ENCODE measurements around the gene ASF1B.
"Not testable (repeated sequence)": the region's sequence is repeated elsewhere in the genome, so short reads cannot be mapped to it uniquely, and the experiment has no call there.

ASF1B gene

DNA sequence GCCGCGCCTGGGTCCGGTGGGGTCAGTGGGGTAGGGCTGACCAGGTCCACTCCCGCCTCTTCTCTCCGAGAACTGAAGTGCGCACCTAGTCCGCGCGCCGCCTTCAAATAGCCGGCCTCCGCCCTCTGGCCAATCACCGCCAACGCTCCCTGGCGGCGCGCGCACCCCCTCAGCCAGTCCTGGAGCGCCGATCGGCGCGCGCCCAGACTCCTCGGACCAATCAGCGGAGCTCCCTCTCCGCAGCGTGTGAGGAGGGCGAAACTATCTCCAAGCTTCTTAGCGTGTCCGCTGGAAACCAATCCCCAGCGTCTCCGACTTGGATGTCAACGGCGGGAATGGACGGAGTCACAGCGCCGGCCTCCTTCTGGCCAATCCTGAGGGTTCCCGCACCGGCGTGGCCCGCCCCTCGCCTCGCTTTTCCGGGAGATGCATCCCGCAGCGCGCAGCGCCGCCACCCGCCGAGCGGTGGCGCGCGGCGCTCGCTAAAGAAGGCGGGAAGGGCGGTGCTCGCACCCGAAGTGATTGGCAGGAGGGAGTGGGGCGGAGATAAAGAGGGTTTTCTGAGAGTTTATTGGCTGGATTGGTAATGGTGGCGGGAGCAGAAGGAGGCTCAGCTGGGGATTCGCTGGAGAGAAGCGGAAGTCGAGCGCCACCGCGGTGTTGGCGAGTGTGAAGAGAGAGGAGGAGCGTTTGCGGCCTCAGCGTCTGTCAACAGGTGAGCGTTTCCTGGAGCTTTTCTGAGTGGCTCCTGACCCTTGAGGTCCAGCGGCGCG is at the start of gene ASF1B:
Gene ASF1B, minus strand, starts transcription at position 81 of the 773 bp plus-strand sequence. CDS start 133 bp downstream, outside the sequence.
- DNase-seq (ENCODE audit: low read depth in 2 of 2) = peak; percentile 96 to 97

GRCh38 chr19:14185691-14186090 is 49.3 kb upstream of the ASF1B start:
- DNase-seq (ENCODE audit: low read depth in 2 of 2) = not testable (repeated sequence)

DNA sequence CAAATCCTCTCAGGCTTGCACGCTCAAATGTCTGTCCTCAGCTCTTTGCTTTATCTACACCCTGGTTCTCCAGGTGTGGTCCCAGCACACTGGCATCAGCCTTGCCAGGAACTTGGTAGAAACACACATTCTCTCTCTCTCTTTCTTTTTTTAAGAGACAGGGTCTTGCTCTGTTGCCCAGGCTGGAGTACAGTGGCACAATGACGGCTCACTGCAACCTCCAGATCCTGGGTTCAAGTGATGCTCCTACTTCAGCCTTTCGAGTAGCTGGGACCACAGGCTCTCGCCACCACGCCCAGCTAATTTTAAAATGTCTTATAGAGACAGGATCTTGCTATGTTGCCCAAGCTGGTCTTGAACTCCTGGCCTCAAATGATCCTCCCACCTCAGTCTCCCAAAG is 48.8 kb upstream of the ASF1B start:
- DNase-seq (ENCODE audit: low read depth in 2 of 2) = no peak

DNA sequence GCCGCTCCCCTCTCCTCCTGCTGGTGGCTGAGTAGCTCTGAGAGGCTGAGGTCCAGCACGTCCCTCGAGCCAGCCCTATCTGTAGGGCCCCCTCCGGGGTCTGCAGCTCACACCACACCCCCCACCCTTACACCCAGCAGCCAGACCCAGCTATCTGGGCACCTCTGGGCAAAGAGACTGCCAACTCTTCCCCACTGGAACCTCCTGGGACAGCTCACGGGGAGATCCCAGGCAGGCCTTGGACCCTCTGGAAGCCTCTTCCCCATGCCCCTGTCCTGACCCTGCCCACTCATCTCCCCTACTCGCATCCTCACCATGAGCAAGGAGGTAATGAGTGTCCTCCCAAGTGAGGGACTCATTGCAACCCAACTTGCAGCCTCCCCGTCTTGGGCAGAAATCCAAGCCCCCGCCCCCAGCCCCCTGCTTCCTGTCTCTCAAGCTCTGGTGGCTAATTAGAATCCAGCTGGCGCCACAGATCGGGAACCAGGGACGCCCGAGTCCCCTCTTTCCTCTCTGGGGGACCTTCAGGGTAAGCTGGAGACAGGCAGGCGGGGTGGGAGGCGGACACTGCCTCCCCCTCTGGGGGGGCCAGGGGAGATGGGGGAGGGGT is 47.5 kb upstream of the ASF1B start:
- no peak for DNase-seq (ENCODE audit: low read depth in 2 of 2)

DNA sequence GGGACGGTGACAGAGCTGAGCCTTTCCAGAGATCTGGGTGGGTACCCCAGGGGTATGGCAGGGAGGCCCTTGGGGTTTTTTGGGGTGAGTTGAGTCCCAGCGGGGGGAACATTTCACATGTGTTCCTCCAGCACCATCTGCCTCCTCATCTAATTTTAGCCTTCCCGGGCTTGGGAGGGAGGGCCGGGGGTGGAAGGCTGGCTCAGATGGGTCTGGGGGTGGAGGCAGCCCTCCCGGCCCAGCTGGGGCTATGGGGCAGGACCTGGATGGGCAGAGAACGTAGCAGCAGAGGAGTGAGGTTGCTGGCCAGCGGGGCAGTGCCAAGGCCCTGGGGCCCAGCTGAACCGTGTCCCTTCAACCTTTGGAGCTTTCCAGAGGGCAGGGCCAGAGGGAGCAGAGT is 46.1 kb upstream of the ASF1B start:
- DNase-seq (ENCODE audit: low read depth in 2 of 2) = no peak

DNA sequence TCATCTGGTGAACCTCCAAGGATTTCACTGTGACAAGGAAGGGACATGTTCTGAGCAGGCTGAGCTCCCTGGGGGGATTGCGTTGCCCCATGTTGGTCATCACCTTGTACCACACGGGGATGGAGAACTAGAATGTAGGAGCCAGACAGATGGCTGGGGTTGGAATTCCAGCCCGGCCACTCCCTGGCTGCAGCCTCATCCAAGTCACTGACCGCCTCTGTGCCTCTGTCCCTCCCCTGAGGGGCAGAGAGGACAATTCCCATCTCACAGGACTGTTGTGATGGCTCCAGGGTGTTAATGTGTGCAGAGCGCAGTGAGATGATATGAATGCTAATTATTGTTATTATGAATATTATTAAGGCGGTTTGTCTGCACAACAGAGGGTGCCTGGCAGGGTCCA is 45.5 kb upstream of the ASF1B start:
- no peak for DNase-seq (ENCODE audit: low read depth in 2 of 2)

DNA sequence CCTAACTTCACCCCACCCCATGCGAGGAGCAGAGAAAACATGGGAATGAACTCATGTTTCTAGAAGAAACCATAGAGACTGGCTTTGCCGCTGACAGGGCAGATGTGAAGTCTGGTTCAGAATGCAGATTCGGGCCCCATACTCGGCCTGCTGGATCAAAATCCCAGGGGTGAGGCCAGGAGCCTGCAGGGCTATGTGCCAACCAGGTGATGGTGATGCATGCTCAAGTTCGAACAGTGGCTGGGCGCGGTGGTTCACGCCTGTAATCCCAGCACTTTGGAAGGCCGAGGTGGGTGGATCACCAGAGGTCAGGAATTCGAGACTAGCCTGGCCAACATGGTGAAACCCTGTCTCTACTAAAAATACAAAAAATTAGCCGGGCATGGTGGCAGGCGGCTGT is 44.8 kb upstream of the ASF1B start:
- DNase-seq (ENCODE audit: low read depth in 2 of 2) = not testable (repeated sequence)

GRCh38 chr19:14177496-14178074 is 41.2 kb upstream of the ASF1B start:
- DNase-seq (ENCODE audit: low read depth in 2 of 2) = no peak

GRCh38 chr19:14175351-14175792 is 39.0 kb upstream of the ASF1B start:
- no peak for DNase-seq (ENCODE audit: low read depth in 2 of 2)

DNA sequence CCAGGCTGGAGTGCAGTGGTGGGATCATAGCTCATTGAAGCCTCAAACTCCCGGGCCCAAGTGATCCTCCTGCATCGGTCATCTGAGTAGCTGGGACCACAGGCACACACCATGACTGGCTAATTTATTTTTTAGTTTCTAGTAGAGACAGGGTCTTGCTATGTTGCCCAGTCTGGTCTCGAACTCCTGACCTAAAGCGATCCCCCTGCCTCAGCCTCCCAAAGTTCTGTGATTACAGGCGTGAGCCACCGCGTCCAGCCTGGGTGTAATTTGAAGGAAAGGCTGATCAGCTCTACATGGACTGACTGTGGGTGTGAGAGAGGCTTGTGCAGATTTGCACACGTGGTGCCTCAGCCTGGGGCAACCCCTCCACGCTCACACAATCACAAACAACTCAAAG is 38.5 kb upstream of the ASF1B start:
- no peak for DNase-seq (ENCODE audit: low read depth in 2 of 2)

DNA sequence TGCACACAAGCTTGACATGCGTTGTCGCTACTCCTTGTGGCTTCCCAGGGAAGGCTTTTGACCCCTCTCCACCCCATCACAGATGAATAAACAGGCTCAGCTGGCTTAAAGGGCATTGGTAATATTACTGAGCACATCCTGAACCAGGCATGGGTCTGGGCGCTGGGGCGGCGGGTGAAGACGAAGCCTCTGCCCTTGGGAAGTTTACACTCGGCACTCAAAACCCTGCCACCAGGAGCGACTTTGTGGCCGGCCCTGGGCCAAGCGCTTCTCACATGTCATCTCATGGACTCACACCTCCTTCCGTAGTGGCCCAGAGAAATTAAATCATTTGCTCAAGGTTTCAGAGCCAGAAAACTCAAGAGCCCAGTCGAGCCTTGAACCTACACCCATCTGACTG is 32.6 kb upstream of the ASF1B start:
- no peak for DNase-seq (ENCODE audit: low read depth in 2 of 2)

GRCh38 chr19:14168259-14168972 is 32.0 kb upstream of the ASF1B start:
- DNase-seq (ENCODE audit: low read depth in 2 of 2) = no peak

- DNase-seq (ENCODE audit: low read depth in 2 of 2) = no peak
Measured at GRCh38 chr19:14167576-14168138, 31.3 kb upstream of the ASF1B start.

GRCh38 chr19:14166999-14167575 is 30.7 kb upstream of the ASF1B start:
- no peak for DNase-seq (ENCODE audit: low read depth in 2 of 2)

DNA sequence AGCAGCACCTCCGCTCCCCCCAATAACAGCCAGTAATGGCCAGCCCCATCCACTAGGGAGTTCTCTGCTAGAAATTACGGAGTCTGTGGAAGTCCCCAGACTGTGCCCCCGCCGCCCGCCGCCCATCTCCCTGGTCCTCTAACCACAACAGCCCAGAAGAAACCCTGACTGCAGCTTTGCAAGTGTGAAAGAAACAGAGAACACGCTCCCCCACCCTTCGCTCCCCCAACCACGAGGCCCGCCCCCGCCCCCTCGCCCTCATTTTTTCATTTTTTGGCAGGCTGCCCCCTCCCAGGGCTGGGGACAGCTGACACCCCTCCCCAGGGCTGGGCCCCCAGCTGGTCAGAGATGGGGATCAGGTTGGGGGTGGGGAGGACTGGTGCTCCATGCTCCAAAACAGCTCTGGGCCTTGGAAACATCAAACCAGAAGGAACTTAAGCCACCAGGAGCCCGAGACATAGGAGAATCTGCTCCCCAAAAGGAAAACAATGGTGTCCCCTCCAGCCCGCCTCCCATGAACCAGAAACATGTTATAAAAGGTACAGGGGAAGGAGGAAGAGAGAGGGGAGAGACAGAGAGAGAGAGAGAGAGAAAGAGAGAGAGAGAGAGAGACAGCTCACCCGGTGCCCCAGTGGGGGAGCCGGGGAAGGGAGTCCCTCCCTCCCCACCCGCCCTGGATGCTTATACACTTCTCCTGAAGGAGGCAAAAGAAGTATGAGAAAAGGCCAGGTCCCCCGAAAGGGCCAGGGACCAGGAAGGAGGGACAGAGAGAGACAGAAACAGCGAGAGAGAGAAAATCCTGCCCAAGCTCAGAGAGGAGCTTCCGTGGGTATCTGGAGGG is 29.8 kb upstream of the ASF1B start:
- no peak for DNase-seq (ENCODE audit: low read depth in 2 of 2)

DNA sequence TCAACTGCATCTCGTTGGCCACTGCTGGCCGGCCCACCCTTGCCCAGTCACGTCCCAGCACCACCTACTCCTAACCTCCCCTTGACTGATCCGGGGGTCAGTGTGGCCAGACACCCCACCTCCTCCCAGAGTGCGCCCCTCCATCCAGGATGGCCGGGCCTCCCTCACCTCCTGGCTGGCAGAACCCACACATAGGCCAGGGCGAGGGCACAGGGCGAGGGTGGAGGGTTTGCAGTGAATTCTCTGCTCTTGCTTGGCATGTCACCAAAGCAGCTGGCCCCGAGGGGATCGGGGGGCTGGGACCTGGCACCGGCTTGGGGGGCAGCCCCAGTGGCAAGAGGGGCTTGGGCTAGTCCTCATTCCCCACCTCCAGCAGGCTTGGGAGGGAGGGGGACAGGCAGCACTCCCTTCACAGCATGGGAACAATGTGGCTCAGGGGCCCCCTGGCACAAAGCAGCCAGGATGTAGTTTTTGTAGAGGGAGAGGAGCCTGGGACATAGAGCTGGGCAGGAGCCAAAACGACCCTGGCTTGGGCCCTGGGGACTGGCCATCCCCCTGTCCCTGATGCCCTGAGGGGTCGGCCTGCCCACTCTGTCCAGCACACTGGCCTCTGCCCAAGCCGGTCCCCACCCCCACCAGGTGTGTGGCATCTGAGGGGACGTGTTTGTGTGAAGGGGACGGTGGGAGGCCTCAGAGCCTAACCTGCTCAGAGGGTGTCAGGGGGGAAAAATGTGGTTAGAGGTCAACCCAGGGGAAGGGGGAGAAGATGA is 28.5 kb upstream of the ASF1B start:
- DNase-seq (ENCODE audit: low read depth in 2 of 2) = no peak

GRCh38 chr19:14164082-14164481 is 27.7 kb upstream of the ASF1B start:
- DNase-seq (ENCODE audit: low read depth in 2 of 2) = no peak

DNA sequence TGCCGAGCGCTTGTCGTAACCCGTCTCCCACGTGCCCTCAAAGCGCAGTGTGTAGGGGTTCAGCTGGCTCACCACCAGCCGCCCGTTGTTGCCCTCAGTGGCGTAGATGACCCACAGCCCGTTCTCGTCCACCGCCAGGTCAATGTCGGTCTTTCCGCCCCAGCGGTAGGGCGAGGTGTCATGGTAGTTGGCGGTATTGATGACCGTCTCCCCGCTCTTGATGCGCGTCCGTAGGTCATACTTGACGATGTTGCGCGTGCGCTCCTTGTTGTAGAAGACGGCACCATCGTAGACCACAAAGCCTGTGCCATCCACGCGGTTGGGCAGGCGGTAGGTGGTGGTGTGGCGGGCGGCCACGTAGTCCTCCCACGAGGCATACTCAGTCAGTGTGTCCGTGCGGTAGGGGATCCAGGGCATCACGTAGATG is 26.5 kb upstream of the ASF1B start:
- no peak for DNase-seq (ENCODE audit: low read depth in 2 of 2)

DNA sequence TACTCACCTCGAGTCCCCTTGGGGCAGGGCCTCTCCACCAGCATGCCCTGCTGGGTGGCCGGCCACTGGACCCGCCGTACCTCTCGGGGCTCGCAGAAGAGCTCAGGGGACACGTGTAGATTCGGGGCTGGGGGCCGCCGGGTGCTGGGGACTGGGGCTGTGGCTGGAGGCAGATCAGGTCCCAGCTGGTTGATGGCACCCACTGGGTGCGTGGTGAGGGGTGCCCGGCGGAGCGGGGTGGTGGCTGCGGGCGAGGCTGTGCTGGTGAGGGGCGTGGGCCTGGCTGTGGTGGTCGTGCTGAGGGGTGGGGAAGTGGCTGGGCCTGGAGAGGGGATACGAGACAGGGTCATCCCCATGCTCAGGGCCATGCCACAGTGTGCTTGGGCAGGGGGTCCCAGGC is 24.9 kb upstream of the ASF1B start:
- DNase-seq (ENCODE audit: low read depth in 2 of 2) = no peak
